ENCODE measurements around the gene KPNA6.
A peak's percentile ranks its signal among the peaks of the same experiment; 100 is the strongest.
"Not testable (repeated sequence)": the region's sequence is repeated elsewhere in the genome, so short reads cannot be mapped to it uniquely, and the experiment has no call there.

KPNA6 gene

GRCh38 chr1:32113436-32113835, 5.6 kb downstream of the KPNA6 start:
- not testable (repeated sequence) for H3K27me3 ChIP-seq (ENCODE audit: control insufficient read depth in 5 of 5, insufficient read depth in 4 of 5, low read length in 5 of 5); H3K36me3 ChIP-seq (ENCODE audit: control insufficient read depth in 5 of 5, insufficient read depth in 5 of 5, low read length in 5 of 5); H3K9ac ChIP-seq (ENCODE audit: low read length in 5 of 5); H3K9me3 ChIP-seq (ENCODE audit: control insufficient read depth in 5 of 5, low read length in 5 of 5); H3K27ac ChIP-seq (ENCODE audit: low read depth, low read length); H3K4me3 ChIP-seq (ENCODE audit: low read depth in 1 of 5, low read length in 5 of 5)
- H3K4me1 ChIP-seq (ENCODE audit: control insufficient read depth in 5 of 5, insufficient read depth in 5 of 5, low read length in 5 of 5): peaks cover 4 to 51% (median 46%) of the 10 kb centered on the region in 5 donors

- Histone ChIP-seq H3K27ac (ENCODE audit: low read depth, low read length) (no peak overlapping the region), H3K4me1 (ENCODE audit: control insufficient read depth in 5 of 5, insufficient read depth in 5 of 5, low read length in 5 of 5) (peaks cover 4 to 41% (median 37%) of the 10 kb centered on the region in 5 donors), H3K27me3 (ENCODE audit: control insufficient read depth in 5 of 5, insufficient read depth in 4 of 5, low read length in 5 of 5) (no peaks in the 10 kb centered on the region), H3K4me3 (ENCODE audit: low read depth in 1 of 5, low read length in 5 of 5) (no peak overlapping the region), H3K36me3 (ENCODE audit: control insufficient read depth in 5 of 5, insufficient read depth in 5 of 5, low read length in 5 of 5) (peaks cover 0 to 4% (median 0%) of the 10 kb centered on the region in 5 donors), H3K9ac (ENCODE audit: low read length in 5 of 5) (no peak overlapping the region), H3K9me3 (ENCODE audit: control insufficient read depth in 5 of 5, low read length in 5 of 5) (no peaks in the 10 kb centered on the region)
Observed at GRCh38 chr1:32114420-32114819, 6.6 kb downstream of the KPNA6 start.

GRCh38 chr1:32115496-32115895, 7.6 kb downstream of the KPNA6 start:
- peak overlapping the region; percentile 65 for H3K27ac ChIP-seq (ENCODE audit: low read depth, low read length)
- no peaks in the 10 kb centered on the region for H3K9me3 ChIP-seq (ENCODE audit: control insufficient read depth in 5 of 5, low read length in 5 of 5)
- H3K4me3 ChIP-seq (ENCODE audit: low read depth in 1 of 5, low read length in 5 of 5): no peak overlapping the region
- H3K36me3 ChIP-seq (ENCODE audit: control insufficient read depth in 5 of 5, insufficient read depth in 5 of 5, low read length in 5 of 5): peaks cover 0 to 4% (median 0%) of the 10 kb centered on the region in 5 donors
- no peaks in the 10 kb centered on the region for H3K27me3 ChIP-seq (ENCODE audit: control insufficient read depth in 5 of 5, insufficient read depth in 4 of 5, low read length in 5 of 5)
- H3K4me1 ChIP-seq (ENCODE audit: control insufficient read depth in 5 of 5, insufficient read depth in 5 of 5, low read length in 5 of 5): peaks cover 4 to 31% (median 29%) of the 10 kb centered on the region in 5 donors
- H3K9ac ChIP-seq (ENCODE audit: low read length in 5 of 5): no peak overlapping the region

- no peaks in the 10 kb centered on the region for H3K27me3 ChIP-seq (ENCODE audit: control insufficient read depth in 5 of 5, insufficient read depth in 4 of 5, low read length in 5 of 5)
- H3K9ac ChIP-seq (ENCODE audit: low read length in 5 of 5): no peak overlapping the region
- H3K4me1 ChIP-seq (ENCODE audit: control insufficient read depth in 5 of 5, insufficient read depth in 5 of 5, low read length in 5 of 5): peaks cover 3 to 30% (median 20%) of the 10 kb centered on the region in 5 donors
- no peak overlapping the region for H3K4me3 ChIP-seq (ENCODE audit: low read depth in 1 of 5, low read length in 5 of 5)
- peaks cover 0 to 4% (median 0%) of the 10 kb centered on the region in 5 donors for H3K36me3 ChIP-seq (ENCODE audit: control insufficient read depth in 5 of 5, insufficient read depth in 5 of 5, low read length in 5 of 5)
- peak overlapping the region; percentile 65 for H3K27ac ChIP-seq (ENCODE audit: low read depth, low read length)
- no peaks in the 10 kb centered on the region for H3K9me3 ChIP-seq (ENCODE audit: control insufficient read depth in 5 of 5, low read length in 5 of 5)
Observed at GRCh38 chr1:32116531-32116930, 8.7 kb downstream of the KPNA6 start.

GRCh38 chr1:32122151-32122550, 14.3 kb downstream of the KPNA6 start:
- peaks cover 0 to 13% (median 10%) of the 10 kb centered on the region in 5 donors for H3K4me1 ChIP-seq (ENCODE audit: control insufficient read depth in 5 of 5, insufficient read depth in 5 of 5, low read length in 5 of 5)

GRCh38 chr1:32123361-32123760, 15.5 kb downstream of the KPNA6 start:
- H3K4me1 ChIP-seq (ENCODE audit: control insufficient read depth in 5 of 5, insufficient read depth in 5 of 5, low read length in 5 of 5): peaks cover 0 to 13% (median 10%) of the 10 kb centered on the region in 5 donors
- not testable (repeated sequence) for H3K27ac ChIP-seq (ENCODE audit: low read depth, low read length); H3K36me3 ChIP-seq (ENCODE audit: control insufficient read depth in 5 of 5, insufficient read depth in 5 of 5, low read length in 5 of 5); H3K4me3 ChIP-seq (ENCODE audit: low read depth in 1 of 5, low read length in 5 of 5); H3K9ac ChIP-seq (ENCODE audit: low read length in 5 of 5); H3K9me3 ChIP-seq (ENCODE audit: control insufficient read depth in 5 of 5, low read length in 5 of 5); H3K27me3 ChIP-seq (ENCODE audit: control insufficient read depth in 5 of 5, insufficient read depth in 4 of 5, low read length in 5 of 5)

More at GRCh38 chr1:32122151-32122550, 14.3 kb downstream of the KPNA6 start:
- no peaks in the 10 kb centered on the region for H3K9me3 ChIP-seq (ENCODE audit: control insufficient read depth in 5 of 5, low read length in 5 of 5)
- no peaks in the 10 kb centered on the region for H3K36me3 ChIP-seq (ENCODE audit: control insufficient read depth in 5 of 5, insufficient read depth in 5 of 5, low read length in 5 of 5)
- no peak overlapping the region for H3K4me3 ChIP-seq (ENCODE audit: low read depth in 1 of 5, low read length in 5 of 5)
- H3K27me3 ChIP-seq (ENCODE audit: control insufficient read depth in 5 of 5, insufficient read depth in 4 of 5, low read length in 5 of 5): no peaks in the 10 kb centered on the region
- H3K27ac ChIP-seq (ENCODE audit: low read depth, low read length): no peak overlapping the region
- peak overlapping the region in 1 of 5 donors; percentile 25 for H3K9ac ChIP-seq (ENCODE audit: low read length in 5 of 5)

GRCh38 chr1:32125313-32125712, 17.5 kb downstream of the KPNA6 start:
- H3K9ac ChIP-seq (ENCODE audit: low read length in 5 of 5): no peak overlapping the region
- no peak overlapping the region for H3K4me3 ChIP-seq (ENCODE audit: low read depth in 1 of 5, low read length in 5 of 5)
- H3K4me1 ChIP-seq (ENCODE audit: control insufficient read depth in 5 of 5, insufficient read depth in 5 of 5, low read length in 5 of 5): peaks cover 2 to 22% (median 16%) of the 10 kb centered on the region in 5 donors
- H3K27me3 ChIP-seq (ENCODE audit: control insufficient read depth in 5 of 5, insufficient read depth in 4 of 5, low read length in 5 of 5): no peaks in the 10 kb centered on the region
- H3K9me3 ChIP-seq (ENCODE audit: control insufficient read depth in 5 of 5, low read length in 5 of 5): no peaks in the 10 kb centered on the region
- H3K36me3 ChIP-seq (ENCODE audit: control insufficient read depth in 5 of 5, insufficient read depth in 5 of 5, low read length in 5 of 5): peaks cover 0 to 2% (median 0%) of the 10 kb centered on the region in 5 donors
- no peak overlapping the region for H3K27ac ChIP-seq (ENCODE audit: low read depth, low read length)

GRCh38 chr1:32126770-32127169, 18.9 kb downstream of the KPNA6 start:
- Histone ChIP-seq H3K27me3 (ENCODE audit: control insufficient read depth in 5 of 5, insufficient read depth in 4 of 5, low read length in 5 of 5) (no peaks in the 10 kb centered on the region), H3K4me1 (ENCODE audit: control insufficient read depth in 5 of 5, insufficient read depth in 5 of 5, low read length in 5 of 5) (peaks cover 2 to 22% (median 13%) of the 10 kb centered on the region in 5 donors), H3K36me3 (ENCODE audit: control insufficient read depth in 5 of 5, insufficient read depth in 5 of 5, low read length in 5 of 5) (peaks cover 0 to 2% (median 0%) of the 10 kb centered on the region in 5 donors), H3K27ac (ENCODE audit: low read depth, low read length) (no peak overlapping the region), H3K4me3 (ENCODE audit: low read depth in 1 of 5, low read length in 5 of 5) (no peak overlapping the region), H3K9me3 (ENCODE audit: control insufficient read depth in 5 of 5, low read length in 5 of 5) (no peaks in the 10 kb centered on the region), H3K9ac (ENCODE audit: low read length in 5 of 5) (no peak overlapping the region)

GRCh38 chr1:32127409-32128198, 19.7 kb downstream of the KPNA6 start:
- no peak overlapping the region for H3K27ac ChIP-seq (ENCODE audit: low read depth, low read length)
- H3K9ac ChIP-seq (ENCODE audit: low read length in 5 of 5): no peak overlapping the region
- no peaks in the 10 kb centered on the region for H3K27me3 ChIP-seq (ENCODE audit: control insufficient read depth in 5 of 5, insufficient read depth in 4 of 5, low read length in 5 of 5)
- H3K9me3 ChIP-seq (ENCODE audit: control insufficient read depth in 5 of 5, low read length in 5 of 5): no peaks in the 10 kb centered on the region
- H3K36me3 ChIP-seq (ENCODE audit: control insufficient read depth in 5 of 5, insufficient read depth in 5 of 5, low read length in 5 of 5): peaks cover 0 to 2% (median 0%) of the 10 kb centered on the region in 5 donors
- no peak overlapping the region for H3K4me3 ChIP-seq (ENCODE audit: low read depth in 1 of 5, low read length in 5 of 5)
- H3K4me1 ChIP-seq (ENCODE audit: control insufficient read depth in 5 of 5, insufficient read depth in 5 of 5, low read length in 5 of 5): peaks cover 2 to 16% (median 8%) of the 10 kb centered on the region in 5 donors

GRCh38 chr1:32128479-32128878, 20.6 kb downstream of the KPNA6 start:
- Histone ChIP-seq H3K27me3 (ENCODE audit: control insufficient read depth in 5 of 5, insufficient read depth in 4 of 5, low read length in 5 of 5) (no peaks in the 10 kb centered on the region), H3K27ac (ENCODE audit: low read depth, low read length) (no peak overlapping the region), H3K4me3 (ENCODE audit: low read depth in 1 of 5, low read length in 5 of 5) (no peak overlapping the region), H3K9ac (ENCODE audit: low read length in 5 of 5) (peak overlapping the region in 2 of 5 donors; percentile 1 to 28), H3K9me3 (ENCODE audit: control insufficient read depth in 5 of 5, low read length in 5 of 5) (no peaks in the 10 kb centered on the region), H3K4me1 (ENCODE audit: control insufficient read depth in 5 of 5, insufficient read depth in 5 of 5, low read length in 5 of 5) (peaks cover 2 to 10% (median 8%) of the 10 kb centered on the region in 5 donors), H3K36me3 (ENCODE audit: control insufficient read depth in 5 of 5, insufficient read depth in 5 of 5, low read length in 5 of 5) (peaks cover 0 to 2% (median 0%) of the 10 kb centered on the region in 5 donors)
